Measurements from ENCODE around the gene FNIP2.
"Not testable (repeated sequence)": the region's sequence is repeated elsewhere in the genome, so short reads cannot be mapped to it uniquely, and the experiment has no call there.

The FNIP2 gene

GRCh38 chr4:158808399-158808798, 39.6 kb downstream of the FNIP2 start:
- Histone ChIP-seq H3K79me2 (peaks cover 7% of the 10 kb centered on the region), H3K4me1 (peaks cover 30% of the 10 kb centered on the region), H3K4me2 (ENCODE audit: low read length) (no peak overlapping the region), H3K9ac (no peak overlapping the region), H3K27me3 (ENCODE audit: control insufficient read depth, insufficient read depth, low read length) (no peaks in the 10 kb centered on the region), H3K4me3 (ENCODE audit: low read depth, low read length) (no peak overlapping the region), H3K27ac (no peak overlapping the region), H2AFZ (no peak overlapping the region), H3K36me3 (ENCODE audit: control insufficient read depth, insufficient read depth, low read length) (no peaks in the 10 kb centered on the region), H3K9me3 (ENCODE audit: control insufficient read depth, low read length) (no peaks in the 10 kb centered on the region)
- no peak for TF ChIP-seq CTCF (IDR thresholded peaks at IDR 0.05)

- not testable (repeated sequence) for H3K27me3 ChIP-seq (ENCODE audit: control insufficient read depth, insufficient read depth, low read length); H2AFZ ChIP-seq; H3K36me3 ChIP-seq (ENCODE audit: control insufficient read depth, insufficient read depth, low read length); H3K9me3 ChIP-seq (ENCODE audit: control insufficient read depth, low read length); H3K9ac ChIP-seq; H3K79me2 ChIP-seq
- Histone ChIP-seq H3K4me3 (ENCODE audit: low read depth, low read length) (peak overlapping the region; percentile 18), H3K27ac (peak overlapping the region; percentile 53), H3K4me2 (ENCODE audit: low read length) (peak overlapping the region; percentile 40), H3K4me1 (peaks cover 33% of the 10 kb centered on the region)
Observed at GRCh38 chr4:158809208-158809607, 40.4 kb downstream of the FNIP2 start.

GRCh38 chr4:158809611-158810486, 41.0 kb downstream of the FNIP2 start:
- H2AFZ ChIP-seq, result no peak overlapping the region
- no peaks in the 10 kb centered on the region for H3K27me3 ChIP-seq (ENCODE audit: control insufficient read depth, insufficient read depth, low read length)
- TF ChIP-seq CTCF (IDR thresholded peaks at IDR 0.05), result no peak
- H3K79me2 ChIP-seq, result peaks cover 4% of the 10 kb centered on the region
- no peaks in the 10 kb centered on the region for H3K9me3 ChIP-seq (ENCODE audit: control insufficient read depth, low read length)
- H3K4me2 ChIP-seq (ENCODE audit: low read length), result peak overlapping the region; percentile 40
- peak overlapping the region; percentile 53 for H3K27ac ChIP-seq
- H3K9ac ChIP-seq, result no peak overlapping the region
- H3K36me3 ChIP-seq (ENCODE audit: control insufficient read depth, insufficient read depth, low read length), result no peaks in the 10 kb centered on the region
- peaks cover 38% of the 10 kb centered on the region for H3K4me1 ChIP-seq
- peak overlapping the region; percentile 18 for H3K4me3 ChIP-seq (ENCODE audit: low read depth, low read length)

- H3K27ac ChIP-seq, result peak overlapping the region; percentile 53
- H3K27me3 ChIP-seq (ENCODE audit: control insufficient read depth, insufficient read depth, low read length), result no peaks in the 10 kb centered on the region
- H3K36me3 ChIP-seq (ENCODE audit: control insufficient read depth, insufficient read depth, low read length), result no peaks in the 10 kb centered on the region
- no peak overlapping the region for H3K9ac ChIP-seq
- peaks cover 4% of the 10 kb centered on the region for H3K79me2 ChIP-seq
- peak overlapping the region; percentile 2 for H3K4me3 ChIP-seq (ENCODE audit: low read depth, low read length)
- H3K4me1 ChIP-seq, result peaks cover 34% of the 10 kb centered on the region
- TF ChIP-seq CTCF (IDR thresholded peaks at IDR 0.05), result no peak
- peak overlapping the region; percentile 10 for H3K4me2 ChIP-seq (ENCODE audit: low read length)
- no peaks in the 10 kb centered on the region for H3K9me3 ChIP-seq (ENCODE audit: control insufficient read depth, low read length)
- H2AFZ ChIP-seq, result no peak overlapping the region
Observed at GRCh38 chr4:158810487-158811215, 41.8 kb downstream of the FNIP2 start.

- H3K27me3 ChIP-seq (ENCODE audit: control insufficient read depth, insufficient read depth, low read length), result no peaks in the 10 kb centered on the region
- no peak overlapping the region for H3K4me3 ChIP-seq (ENCODE audit: low read depth, low read length)
- no peaks in the 10 kb centered on the region for H3K9me3 ChIP-seq (ENCODE audit: control insufficient read depth, low read length)
- TF ChIP-seq CTCF (IDR thresholded peaks at IDR 0.05), result no peak
- no peaks in the 10 kb centered on the region for H3K36me3 ChIP-seq (ENCODE audit: control insufficient read depth, insufficient read depth, low read length)
- H2AFZ ChIP-seq, result no peak overlapping the region
- H3K4me2 ChIP-seq (ENCODE audit: low read length), result peak overlapping the region; percentile 10
- H3K9ac ChIP-seq, result no peak overlapping the region
- H3K79me2 ChIP-seq, result peaks cover 4% of the 10 kb centered on the region
- peak overlapping the region; percentile 53 for H3K27ac ChIP-seq
- H3K4me1 ChIP-seq, result peaks cover 34% of the 10 kb centered on the region
Observed at GRCh38 chr4:158811216-158811540, 42.4 kb downstream of the FNIP2 start.

Measured in parathyroid adenoma (tissue), 2 donors.